NCI-H82 (cell line): ENCODE data around the gene KIAA1755.
A peak's percentile ranks its signal among the peaks of the same experiment; 100 is the strongest.

Experiments used
- DNase-seq: peaks from one replicate; lab custom pipeline; 2025; lab: John Stamatoyannopoulos, UW

KIAA1755 gene

DNA sequence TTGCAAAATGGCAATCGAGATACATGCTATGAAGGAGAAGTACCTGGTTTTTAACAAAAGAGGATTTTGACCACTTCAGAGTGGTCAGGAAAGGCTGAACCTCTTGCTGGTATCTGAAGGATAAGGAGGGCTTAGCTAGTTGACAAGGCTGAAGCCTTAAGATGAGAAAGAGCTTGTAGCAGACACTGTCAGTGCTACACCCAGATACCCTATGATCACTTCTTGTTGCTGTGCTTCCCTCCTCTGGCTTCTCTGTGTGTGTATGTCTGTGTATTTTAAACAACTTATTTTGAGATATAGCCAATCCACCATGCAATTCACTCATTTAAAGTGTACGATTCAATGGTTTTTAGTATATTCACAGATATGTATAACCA lies 56.6 kb downstream of the KIAA1755 start:
- DNase-seq = no peak

DNA sequence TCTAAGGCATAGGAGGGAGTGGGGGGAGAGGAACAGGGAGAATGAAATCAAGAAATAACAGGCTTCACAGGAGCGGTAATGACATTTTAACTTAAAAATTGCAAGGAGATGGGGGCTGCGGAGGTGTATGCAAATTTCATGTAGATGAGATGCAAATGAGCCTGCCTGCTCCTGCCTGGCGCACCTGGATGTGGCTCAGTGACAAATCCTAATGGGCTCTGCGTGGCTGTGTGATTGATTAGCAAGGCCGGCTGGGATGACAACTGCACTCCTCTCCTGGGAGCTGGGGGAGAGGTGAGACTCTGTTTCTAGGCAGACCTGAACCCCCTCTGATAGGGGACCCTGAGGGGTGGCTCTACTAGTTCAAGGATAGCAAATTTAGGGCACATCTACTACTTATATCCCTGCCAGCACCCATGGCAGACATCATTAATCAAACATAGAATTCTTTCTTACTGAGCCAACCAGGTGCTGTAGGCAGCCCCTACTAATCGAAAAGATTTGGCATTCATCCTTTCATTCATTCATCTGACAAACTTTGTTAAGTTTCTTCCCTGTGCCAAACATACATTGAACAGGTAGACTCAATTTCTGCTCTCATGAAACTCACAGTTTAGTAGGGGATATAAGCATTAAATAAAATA lies 57.1 kb downstream of the KIAA1755 start:
- peak; percentile 25 for DNase-seq

DNA sequence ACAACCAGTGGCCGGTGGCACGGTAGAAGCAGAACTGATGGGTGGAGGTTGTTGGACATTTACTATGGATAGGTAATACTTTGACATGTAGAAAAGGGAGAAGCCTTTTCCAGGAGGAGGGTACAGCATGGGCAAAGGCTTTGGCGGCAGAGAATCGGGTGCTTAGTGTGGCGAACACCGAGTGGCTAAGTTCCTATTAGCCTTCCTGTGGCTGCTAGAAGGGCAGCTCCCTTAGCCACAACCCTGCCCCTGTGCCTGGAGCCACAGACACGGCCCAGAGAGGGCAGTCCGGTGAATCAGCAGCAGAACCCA lies 57.6 kb downstream of the KIAA1755 start:
- DNase-seq = no peak

DNA sequence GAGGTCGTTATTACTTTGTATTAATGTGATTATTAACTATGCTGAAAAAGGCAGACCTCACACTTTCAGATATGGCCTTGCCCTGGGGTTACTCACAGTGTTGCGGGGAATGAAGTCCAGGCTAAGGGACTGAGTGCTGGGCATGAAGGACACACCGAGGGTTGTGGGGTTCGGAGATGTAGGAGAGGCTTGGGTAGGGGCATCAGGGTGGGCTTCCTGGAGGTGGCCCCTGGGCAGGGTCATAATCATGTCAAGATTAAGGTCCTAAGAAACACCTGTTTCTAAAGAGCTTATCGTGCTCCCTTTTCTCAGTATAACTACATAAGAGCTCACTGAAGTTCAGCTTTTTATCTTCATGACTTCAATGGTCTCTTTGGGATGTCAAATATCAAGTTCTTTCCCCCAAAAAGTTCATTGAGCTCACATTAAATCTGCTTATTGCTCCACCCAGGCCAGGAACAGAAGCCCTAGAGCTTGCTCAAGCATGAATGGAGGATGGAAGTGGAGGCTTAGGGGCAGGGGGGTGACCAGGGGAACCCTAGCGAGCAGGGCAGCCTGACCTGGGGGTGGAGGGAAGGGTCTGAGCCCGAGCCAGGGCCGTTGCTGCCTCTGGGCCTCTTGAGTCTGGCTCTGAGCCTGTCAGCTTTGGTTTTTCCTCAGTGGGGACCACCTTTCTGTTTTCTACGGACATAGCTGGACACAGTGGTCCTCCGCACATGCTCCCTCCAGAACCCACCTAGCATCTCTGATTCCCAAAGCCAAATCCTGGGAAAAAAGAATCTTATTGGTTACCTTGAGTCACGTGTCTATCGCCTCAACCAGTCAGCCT lies 58.2 kb downstream of the KIAA1755 start:
- no peak for DNase-seq

DNA sequence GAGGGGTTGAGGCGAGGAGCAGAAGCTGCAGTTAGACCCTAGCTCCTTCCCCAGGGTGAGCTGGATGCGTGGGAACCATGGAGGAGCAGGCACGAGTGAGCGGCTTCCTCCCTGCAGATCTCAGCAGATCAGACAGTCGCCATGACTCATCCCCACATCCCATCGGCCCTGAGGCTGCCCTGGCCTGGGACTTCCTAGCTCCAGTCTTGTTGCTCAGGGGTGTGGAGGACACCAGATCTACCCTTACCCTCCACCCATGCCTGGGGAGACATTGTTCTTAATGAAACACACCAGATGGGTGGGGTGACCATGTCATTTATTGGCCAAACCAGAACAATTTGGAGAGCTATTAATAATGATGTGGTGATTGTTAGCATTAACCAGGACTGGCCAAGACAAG lies 59.2 kb downstream of the KIAA1755 start:
- DNase-seq = no peak

DNA sequence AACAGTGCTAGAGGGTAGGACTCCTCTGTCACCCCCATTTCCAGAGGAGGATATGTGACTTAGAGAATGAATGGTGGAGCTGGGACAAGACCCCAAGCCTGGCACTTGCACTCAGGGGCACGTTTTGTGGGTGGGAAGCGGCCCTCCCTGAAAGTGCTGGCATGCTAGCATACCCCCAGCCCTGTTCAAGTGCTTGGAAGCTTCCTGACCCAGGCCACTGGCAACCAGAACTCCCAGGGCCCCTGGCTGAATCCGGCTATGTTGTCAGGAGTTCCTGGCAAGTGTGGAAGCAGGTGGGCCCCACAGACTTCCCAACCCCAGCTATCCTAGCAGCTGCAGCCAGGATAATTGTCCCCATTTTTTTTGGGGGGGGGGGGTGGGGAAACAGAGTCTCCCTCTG lies 59.9 kb downstream of the KIAA1755 start:
- no peak for DNase-seq

DNA sequence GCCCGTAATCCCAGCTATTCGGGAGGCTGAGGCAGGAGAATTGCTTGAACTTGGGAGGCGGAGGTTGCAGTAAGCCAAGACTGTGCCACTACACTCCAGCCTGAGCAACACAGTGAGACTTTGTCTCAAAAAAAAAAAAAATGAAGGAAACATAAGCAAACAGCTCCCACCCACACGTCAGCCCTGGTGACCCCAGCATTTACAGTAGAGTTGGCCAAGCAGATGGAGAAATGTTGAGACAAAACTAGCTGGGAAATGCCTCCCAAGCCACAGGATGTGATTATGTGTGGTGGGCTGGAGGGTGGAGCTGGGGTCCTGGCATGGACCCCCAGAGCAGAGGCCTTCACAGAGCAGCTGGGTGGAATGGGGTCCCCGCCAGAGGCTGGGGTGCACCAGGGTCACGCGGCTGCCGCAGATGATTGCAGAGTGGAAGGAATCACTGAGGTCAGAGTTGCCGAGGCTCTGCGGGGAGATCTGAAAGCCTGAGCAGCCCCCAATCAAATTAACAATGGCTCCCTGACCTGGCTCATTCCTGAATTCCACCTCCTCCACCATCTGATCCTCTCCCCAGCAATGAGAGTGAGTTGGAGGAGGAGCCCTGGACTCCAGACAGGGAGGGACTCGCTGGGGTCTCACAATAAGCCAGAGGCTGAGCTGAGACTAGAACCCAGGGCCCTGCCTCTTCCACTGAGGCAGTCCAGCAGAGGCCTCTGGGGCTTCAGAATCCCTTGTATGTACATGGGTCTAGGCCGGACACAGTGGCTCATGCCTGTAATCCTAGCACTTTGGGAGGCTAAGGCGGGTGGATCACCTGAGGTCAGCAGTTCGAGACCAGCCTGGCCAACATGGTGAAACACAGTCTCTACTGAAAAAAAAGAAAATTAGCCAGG lies 60.8 kb downstream of the KIAA1755 start:
- DNase-seq = no peak

DNA sequence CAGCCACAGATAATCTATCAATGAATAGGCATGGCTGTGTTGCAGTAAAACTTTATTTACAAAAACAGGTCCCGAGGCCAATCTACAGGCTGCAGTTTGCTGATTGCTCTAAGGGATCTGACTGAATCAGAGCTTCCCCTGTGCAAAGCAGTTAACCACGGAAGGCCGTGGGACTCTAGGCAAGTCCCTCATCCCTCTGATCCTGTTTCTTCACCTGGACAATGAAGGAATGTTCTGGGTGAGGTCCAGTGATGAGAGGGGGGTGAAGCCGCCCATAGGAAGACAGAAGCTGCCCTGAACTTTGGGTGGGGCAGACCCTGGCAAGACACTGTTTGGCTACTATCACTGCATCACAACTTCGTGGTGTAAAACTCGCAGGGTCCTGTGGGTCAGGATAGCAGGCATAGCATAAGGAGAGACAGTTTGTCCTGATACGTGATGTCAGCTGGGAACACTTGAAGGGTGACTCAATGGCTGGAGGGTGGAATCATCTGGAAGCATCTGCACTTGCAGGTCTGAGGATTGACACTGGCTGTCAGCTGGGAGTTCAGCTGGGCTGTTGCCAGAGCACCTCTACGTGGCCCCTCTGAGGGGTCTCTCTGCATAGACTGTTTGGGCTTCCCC lies 62.2 kb downstream of the KIAA1755 start:
- DNase-seq = no peak

DNA sequence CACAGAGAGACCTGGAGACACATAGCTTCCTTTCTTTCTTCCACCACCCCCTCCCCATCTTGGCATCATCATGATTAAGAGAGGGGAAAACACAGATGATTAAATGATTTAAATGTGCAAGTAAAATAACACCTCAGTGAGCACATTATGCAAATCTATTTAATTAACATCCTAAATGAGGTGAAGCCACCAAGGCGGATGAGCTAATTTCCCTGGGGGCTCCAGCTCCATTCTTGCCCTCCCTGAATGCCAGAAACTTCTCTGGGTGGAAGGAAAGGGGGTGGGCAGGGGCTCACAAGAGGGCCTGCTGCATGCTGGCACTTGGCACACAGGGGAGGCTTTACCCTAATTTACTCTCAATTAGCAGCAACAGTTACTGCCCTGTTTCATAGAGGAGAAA lies 62.9 kb downstream of the KIAA1755 start:
- DNase-seq = no peak

DNA sequence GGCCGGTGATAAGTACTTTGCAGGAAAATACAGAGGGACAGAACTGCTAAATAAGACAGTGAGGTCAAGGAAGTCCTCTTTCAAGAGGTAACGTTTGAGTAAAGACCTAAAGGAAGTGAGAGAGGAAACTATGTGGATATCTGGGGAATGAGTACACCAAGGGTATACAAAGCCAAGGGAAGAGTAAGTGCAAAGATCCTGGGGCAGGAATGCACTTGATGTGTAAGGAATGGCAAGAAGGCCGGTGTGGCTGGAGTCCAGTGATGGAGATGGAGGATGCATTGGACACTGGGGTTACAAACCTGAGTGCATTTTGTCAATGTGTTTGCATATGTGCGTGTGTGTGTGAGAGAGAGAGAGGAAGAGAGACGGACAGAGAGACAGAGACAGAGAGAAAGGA lies 63.3 kb downstream of the KIAA1755 start:
- DNase-seq = no peak

DNA sequence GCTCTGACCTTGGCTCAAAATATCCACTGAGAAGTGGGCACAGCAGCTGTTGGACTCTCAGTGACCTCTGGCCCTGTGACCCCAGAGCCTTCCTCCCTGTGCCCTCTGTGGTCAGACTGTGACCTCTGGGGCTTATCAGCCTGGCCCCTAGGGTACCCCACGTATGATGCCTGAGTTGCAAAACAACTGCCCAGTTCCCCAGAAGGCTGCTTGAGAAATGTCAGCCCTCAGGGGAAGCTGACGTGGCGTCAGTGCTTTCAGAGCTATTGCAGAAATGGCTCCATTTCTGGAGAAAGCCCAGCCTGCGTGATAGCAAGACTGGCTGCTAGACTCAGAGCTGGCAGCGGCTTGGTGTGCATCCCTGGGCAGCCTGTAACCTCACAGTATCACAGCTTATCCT lies 63.9 kb downstream of the KIAA1755 start:
- DNase-seq = no peak

DNA sequence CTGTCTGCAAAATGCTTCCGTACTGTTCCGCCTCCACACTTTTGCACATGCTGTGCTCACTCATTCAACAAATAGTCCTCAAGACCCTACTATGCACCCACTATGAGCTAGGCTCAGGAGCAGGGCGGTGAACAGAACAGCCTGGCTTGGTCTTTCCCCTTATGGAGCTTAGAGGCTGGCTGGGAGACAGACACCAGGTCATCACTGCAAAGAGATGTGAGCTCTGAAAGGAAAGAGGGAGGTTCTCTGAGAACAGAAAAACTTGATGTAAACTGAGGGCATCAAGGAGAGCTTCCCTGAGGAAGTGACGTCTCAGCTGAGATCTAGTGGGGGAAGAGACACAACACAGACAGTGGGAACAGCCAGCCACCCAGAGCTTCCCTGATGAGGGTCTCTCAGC lies 64.5 kb downstream of the KIAA1755 start:
- no peak for DNase-seq

DNA sequence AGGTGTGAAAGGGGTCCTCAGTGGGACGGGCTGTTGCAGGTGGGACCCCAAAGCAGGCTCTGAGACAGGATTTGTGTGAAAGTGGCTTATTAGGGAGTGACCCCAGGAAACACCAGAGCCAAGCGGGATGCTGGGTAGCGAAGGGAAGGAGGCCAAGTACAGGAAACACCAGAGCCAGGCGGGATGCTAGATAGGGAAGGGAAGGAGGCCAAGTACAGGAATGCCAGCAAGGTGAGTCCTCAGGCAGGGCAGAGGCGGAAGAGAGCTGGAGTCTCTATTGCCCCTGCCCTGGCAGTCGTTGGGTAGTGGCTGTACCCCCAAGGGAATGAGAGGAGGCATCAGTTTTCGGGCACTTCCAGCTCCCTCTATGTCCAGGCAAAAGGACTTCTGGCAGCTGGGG lies 65.0 kb downstream of the KIAA1755 start:
- DNase-seq = no peak

DNA sequence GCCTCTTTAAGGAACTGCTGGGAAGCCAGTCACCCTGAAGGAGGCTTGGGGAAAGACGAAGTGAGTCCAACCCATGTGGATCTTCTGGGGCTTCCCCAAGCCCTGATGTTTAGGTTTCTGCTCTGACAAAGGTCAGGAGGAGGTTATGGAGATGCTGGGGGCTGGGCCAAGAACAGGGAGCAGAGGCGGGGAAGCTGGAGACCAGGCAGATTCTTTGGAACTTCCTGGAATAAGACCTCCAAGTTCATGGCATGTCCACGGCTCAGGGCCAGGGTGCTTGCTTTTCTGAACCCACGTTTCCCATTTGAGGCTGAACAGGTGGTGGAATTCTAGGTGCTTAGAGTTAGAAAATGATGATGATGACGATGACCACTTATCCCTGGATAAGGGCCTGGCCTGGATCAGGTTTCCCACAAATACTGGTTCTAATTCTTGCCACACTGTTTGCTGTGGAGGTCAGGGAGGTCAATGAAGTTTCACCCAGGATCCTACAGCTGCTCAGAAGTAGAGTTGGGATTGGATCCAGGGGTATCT lies 65.5 kb downstream of the KIAA1755 start:
- no peak for DNase-seq

DNA sequence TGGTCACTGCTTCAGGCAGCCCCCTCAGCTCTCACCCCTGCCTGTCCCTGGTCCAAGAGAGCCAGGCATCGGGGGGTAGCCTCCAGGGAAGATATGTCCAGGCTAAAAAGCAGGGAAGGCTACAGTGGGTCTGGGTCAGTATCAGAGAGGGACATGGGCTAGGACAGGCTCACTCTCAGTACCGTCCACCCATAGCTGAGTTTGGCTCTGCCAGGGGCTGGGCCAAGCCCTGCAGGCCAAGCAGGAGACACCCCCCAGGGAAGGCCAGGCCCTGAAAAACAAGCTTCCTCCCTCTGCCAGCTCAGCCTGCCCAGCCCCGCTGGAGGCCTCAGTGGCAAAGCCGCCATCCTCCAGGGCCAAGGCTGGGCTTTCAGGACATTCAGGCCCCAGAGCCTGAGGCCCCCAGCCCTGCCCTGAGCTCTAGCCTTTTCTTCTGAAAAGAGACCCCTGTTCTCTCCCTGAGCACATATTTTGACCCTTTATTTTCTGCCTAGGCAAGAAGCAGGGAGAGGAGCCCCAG lies 66.9 kb downstream of the KIAA1755 start:
- DNase-seq = no peak

DNA sequence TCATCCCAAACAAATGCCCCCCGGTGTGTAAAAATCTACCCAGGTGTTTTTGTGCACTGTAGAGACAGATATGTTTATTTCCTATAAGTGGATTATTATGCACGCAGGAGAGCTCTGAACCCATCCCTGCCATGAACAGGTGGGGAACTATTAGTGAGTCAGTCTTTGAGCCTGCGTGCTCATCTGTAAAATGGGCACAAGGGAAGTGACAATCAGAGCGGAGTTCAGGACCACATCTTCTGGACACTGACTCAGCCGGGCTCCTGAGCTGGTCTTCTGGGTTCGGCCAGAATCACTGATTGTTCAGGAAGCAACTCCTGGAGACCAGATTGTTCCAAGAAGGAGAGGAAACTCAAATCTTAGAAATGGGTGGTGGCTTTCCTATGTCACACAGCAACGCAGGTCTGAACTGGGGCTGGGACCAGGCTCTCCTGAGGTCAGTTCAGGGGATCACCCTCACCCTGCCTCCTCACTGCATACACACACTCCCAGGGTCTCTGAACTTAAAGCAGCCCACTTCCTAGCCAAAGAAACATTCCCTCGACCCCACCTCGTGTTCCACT lies 68.1 kb downstream of the KIAA1755 start:
- DNase-seq = no peak

DNA sequence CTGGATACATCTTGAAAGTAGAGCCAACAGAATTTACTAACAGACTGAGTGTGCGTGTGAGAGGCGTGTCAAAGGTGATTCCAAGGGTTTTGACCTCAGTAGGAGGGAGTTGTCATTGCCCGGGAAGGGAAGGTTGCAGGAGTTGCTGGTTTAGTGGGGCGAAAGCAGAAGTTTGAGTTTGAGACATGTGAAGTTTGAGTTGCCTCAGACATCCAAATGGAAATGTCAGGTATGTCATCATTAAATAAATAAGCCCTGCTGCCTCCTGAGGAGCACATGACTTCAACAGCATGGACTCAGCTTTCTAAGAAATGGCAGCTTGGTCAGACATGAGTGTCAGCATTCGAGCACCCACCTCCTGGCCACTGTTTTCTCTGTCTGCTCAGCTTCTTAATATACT lies 68.9 kb downstream of the KIAA1755 start:
- DNase-seq = no peak

DNA sequence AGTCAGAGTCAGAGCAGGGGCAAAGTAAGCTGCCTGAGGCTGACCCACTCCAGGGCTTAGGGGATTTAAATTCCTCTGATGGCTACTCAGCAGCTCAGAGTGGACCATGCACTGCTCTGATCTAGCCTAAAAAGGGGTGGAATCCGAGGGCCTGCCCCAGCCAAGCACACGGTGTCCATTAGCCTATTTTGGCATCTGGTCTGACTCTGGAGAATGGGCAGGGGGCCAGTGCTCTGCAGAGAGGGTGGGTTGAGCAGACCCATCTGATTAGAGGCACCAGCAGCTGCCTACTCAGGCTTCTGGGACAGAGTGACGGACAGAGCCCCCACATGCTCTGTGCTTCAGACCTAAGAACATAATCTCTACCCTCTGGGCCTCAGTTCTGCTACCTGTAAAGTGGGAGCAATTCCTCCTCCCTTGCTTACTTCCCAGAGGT lies 69.6 kb downstream of the KIAA1755 start:
- peak; percentile 29 for DNase-seq

DNA sequence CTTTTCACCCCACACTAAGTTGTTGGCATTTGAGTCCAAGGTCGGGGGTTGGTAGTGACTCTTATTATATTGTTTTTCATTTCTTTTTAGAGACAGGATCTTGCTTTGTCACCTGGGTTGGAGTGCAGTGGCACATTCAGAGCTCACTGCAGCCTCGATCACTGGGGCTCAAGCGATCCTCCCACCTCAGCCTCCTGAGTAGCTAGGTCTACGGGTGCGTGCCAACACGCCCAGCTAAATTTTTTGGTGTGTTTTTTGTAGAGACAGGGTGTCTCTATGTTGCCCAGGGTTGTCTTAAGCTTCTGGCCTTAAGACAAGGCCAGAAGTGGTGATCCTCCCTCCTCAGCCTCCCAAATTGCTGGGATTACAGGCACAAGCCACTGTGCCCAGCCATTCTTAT lies 70.4 kb downstream of the KIAA1755 start:
- DNase-seq = no peak

DNA sequence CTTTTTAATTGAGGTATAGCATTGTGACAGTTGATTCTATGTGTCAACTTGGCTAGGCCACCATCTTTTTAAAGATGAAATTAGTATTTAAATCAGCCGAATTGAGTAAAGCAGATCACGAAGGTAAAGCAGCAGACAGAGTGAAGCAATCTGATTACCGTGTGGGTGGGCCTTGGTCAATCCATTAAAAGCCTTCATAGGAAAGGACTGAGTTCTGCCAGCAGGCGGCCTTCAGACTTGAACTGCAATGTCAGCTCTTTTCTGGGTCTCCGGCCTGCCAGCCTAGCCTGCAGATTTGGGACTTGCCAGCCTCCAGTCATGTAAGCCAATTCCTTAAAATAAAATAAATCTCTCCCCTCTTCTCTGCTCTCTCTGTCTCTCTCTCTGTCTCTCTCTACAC lies 73.0 kb downstream of the KIAA1755 start:
- peak; percentile 90 for DNase-seq

DNA sequence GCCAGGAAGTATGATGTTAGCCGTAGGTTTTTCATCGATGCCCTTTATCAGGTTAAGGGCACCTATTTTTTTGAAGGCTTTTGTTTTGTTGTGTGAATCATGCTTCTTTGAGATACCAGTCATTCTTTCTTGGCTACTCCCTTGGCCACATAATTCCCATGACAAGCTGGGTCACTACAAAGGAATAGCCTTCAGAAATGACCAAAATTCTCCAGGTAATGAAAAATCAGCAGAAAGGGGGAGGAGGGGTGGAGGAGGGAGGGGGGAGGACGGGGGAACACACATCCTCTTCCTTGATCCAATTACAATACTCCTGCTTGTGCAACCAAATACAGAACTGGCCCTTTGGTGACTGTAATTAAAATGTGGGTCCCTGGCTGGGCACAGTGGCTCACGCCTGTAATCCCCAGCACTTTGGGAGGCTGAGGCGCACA lies 73.7 kb downstream of the KIAA1755 start:
- peak; percentile 72 for DNase-seq

DNA sequence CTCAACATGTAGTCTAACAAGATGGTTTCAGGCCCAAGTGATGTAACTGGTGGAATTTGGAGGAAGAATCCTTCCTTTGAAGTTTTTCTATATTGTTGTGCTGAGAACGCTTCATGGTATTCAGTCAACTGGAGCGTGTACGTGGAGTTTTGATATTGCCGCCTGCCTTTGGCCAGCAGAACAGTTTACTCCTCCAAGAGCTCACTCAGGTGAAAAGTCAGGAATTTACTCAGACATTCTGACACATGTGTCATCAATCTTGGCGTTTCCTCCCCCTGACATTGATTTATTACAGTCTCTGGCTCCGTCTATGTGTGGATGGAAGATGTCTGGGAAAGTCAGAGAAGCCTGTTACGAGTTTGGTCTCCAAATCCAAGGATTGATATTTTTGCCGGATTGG lies 76.4 kb downstream of the KIAA1755 start:
- DNase-seq = no peak
